GM12891 (cell line): ENCODE results near the gene BRD9.
"Not testable (repeated sequence)": the region's sequence is repeated elsewhere in the genome, so short reads cannot be mapped to it uniquely, and the experiment has no call there.

Experiments
- DNase-seq: peaks from one replicate; pipeline ENCODE4 v3.0.0; 2011; ENCODE audit warnings: low spot score; ENCODE audit not compliant: insufficient read length
- FAIRE-seq: peaks from 2 replicates; lab custom pipeline; 2011; peaks lifted over from hg19 to GRCh38; lab: Jason Lieb, UNC
- PAX5 ChIP-seq: IDR thresholded peaks from 2 replicates; pipeline ENCODE4 v1.6.1; 2011; ENCODE audit warnings: low read length, moderate library complexity, mild to moderate bottlenecking; ENCODE audit not compliant: insufficient read depth, severe bottlenecking
- POLR2A ChIP-seq: IDR thresholded peaks from 2 replicates; pipeline ENCODE4 v1.6.1; 2011; ENCODE audit warnings: low read depth, low read length, control low read depth
- POLR2AphosphoS5 ChIP-seq: IDR thresholded peaks from 2 replicates; pipeline ENCODE4 v1.6.1; 2011; ENCODE audit warnings: low read depth, low read length, control low read depth
- POU2F2 ChIP-seq: IDR thresholded peaks from 2 replicates; pipeline ENCODE4 v1.6.1; 2011; ENCODE audit warnings: low read depth, mild to moderate bottlenecking, control low read depth, low read length, moderate library complexity
- SPI1 ChIP-seq: IDR thresholded peaks from 2 replicates; pipeline ENCODE4 v1.6.1; 2011; ENCODE audit warnings: low read depth, low read length, control low read depth
- TAF1 ChIP-seq: IDR thresholded peaks from 2 replicates; pipeline ENCODE4 v1.6.1; 2011; ENCODE audit warnings: low read depth, low read length, control low read depth

Gene BRD9

DNA sequence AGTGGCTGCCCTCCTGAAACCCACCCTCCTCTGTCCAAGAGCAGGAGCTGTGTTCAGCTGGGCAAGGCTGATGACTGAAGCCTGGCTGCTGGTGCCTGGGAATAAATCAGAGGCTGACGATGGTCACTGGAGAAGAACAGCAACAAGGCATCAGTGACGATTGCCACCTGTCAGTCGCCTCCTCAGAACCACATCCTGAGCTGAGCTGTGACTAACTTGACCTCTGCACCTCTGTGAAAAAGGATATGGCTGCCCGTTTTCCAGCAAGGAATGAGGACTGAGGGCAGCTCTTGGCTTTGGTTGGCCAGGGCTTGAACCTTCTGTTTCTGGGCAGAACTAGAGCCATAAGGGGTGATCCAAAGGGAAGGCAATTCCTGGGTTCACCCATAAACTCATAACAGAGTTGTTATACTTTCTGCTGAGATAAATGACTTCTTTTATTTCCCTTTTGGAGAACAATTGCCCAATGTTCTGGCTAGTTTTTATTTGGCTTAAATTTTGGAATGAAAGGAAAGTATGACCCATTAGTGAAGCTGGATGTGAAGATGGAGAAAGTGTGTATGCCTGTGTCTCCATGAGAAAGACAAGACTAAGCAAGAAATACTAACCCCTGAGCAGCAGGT, 40.1 kb upstream of the BRD9 start:
- TF ChIP-seq POU2F2 (no peak), POLR2AphosphoS5 (no peak), POLR2A (no peak), TAF1 (no peak), PAX5 (no peak), SPI1 (no peak)
- no peak for DNase-seq
- no peak for FAIRE-seq

DNA sequence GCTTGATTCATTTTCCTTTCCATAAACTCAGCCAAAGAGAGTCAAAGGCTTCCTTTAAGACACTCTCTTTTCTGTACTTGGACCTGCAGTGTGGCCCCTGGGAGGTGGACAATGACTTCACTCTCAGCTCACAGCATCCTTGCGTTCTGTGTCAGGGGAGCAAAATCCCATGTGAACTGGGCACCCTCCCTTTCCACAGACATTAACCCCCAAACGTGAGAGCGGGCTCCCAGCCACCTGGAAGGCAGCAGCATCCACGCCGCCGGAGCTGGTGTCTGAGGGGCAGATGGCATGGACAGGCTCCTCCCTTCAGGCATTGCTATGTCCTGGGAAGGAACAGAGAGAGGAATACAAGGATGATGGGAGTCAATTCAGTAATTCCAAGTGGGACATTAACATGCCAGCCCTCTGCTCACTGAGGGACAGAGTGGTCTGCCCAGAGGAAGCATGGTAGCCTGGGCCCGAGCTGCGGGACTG, 39.6 kb upstream of the BRD9 start:
- TF ChIP-seq POLR2AphosphoS5 (no peak), SPI1 (no peak), TAF1 (no peak), POU2F2 (no peak), POLR2A (no peak), PAX5 (no peak)
- DNase-seq (no peak), FAIRE-seq (no peak)

DNA sequence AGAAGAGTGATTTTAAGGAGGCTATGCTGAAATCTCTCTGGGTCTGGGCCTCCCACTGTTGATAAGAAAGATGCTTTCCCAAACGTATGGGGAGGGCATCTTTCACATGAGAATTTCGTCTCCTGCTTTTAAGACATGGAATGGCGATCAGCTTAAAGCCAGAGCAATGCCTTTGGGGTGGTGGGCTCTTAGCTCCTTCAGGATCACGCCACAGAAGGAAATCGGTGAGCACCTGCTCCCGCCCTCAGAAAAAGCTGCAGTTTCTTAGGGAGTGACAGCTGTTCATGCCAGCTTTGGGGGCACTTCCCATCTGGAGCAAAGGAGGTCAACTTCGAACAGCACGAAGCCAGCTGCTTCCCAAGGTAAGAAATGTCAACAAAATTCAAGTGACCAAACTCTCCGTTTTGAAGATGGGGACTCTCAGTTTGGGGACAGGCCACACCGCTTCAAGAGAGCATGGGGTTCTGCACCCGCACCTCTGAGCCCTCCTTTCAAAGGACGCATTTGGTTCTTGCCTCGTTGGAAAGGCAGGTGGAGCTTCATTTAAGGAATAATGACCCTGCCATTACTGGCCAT, 39.1 kb upstream of the BRD9 start:
- TF ChIP-seq POLR2AphosphoS5 = no peak
- TF ChIP-seq TAF1 = no peak
- TF ChIP-seq SPI1 = no peak
- TF ChIP-seq PAX5 = no peak
- TF ChIP-seq POLR2A = no peak
- TF ChIP-seq POU2F2 = no peak
- FAIRE-seq (no peak), DNase-seq (no peak)

DNA sequence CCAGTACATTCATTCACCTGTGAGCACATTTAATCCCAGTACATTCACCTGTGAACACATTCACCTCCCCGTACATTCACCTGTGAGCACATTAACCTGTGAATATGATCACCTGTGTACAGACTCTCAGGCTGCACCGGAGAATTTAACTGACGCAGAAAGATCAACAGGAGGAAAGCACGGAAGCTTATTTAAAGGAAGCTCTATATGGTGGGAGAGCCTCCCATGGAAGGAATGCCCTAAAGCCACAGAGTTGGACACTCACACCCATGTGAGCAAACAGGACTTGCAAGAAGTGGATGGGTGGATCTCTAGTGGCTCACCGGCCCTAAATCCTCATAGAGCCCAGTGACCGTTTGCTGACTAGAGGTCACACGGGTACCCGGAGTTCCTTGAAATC, 38.3 kb upstream of the BRD9 start:
- DNase-seq (no peak), FAIRE-seq (no peak)

DNA sequence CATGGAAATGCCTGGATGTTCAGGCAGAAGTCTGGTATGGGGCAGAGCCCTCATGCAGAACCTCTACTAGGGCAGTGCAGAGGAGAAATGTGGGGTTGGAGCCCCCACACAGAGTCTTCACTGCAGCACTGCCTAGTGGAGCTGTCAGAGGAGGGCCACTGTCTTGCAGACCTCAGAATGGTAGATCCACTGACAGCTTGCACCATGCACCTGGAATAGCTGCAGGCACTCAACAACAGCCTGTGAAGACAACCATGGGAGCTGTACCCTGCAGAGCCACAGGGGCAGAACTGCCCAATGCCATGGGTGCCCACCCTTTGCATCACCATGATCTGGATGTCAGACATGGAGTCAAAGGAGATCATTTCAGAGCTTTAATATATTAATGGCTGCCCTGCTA, 37.0 kb upstream of the BRD9 start:
- DNase-seq (no peak), FAIRE-seq (no peak)
- TF ChIP-seq SPI1 (no peak), POU2F2 (no peak), TAF1 (no peak), POLR2AphosphoS5 (no peak), PAX5 (no peak), POLR2A (no peak)

More for the DNA sequence above, 38.3 kb upstream of the BRD9 start:
- TF ChIP-seq SPI1 (no peak), POU2F2 (no peak), TAF1 (no peak)

DNA sequence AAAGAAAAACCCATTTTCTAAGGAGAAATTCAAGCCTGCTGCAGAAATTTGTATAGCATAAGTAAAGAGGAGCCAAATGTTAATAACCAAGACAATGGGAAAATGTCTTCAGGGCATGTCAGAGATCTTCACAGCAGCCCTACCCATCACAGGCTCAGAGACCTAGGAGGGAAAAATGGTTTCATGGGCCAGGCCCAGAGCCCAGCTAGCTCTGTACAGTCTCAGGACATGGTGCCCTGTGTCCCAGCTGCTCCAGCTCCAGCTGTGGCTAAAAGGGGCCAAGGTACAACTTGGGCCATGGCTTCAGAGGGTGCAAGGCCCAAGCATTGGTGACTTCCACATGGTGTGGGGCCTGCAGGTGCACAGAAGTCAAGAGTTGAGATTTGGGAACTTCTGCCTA, 36.6 kb upstream of the BRD9 start:
- DNase-seq, FAIRE-seq: not testable (repeated sequence)

DNA sequence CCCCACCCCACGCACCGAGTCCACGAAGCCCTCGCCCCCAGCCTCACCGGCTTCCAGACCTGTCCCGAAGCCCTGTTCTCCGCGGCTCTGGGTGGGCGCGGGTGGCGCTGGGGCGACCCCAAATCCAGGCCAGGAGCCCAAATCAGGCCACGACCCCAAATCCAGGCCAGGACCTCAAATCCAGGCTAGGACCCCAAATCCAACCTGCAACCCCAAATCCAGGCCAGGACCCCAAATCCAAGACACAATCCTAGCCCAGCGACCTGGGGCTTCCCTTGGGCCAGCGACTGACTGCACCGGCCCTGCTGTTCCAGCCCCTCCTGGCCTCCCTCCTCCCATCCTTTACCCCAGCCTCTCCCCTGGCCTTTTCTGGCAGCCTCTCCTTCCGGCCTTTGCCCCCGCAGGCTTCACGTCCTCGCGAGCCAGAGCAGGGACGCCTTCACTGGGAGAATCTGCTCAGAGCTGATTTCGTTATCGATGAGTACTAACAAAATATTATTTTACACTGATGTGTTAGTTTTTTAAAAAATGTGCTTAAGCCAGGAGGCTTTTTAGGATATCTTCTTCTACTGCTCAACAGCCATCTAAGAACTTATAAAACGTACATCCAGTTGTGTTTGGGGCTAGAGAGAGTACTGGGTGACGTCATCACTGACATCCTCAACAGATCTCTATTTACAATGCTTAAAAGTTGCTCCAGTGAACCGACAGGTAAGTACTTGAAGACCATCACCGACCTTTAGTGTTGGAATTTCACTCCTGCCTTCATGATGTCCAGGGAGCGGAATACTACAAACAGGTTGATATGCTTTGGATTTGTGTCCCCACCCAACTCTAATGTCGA, 34.8 kb upstream of the BRD9 start:
- TF ChIP-seq TAF1 (no peak), POU2F2 (no peak), POLR2AphosphoS5 (no peak), SPI1 (no peak), PAX5 (no peak), POLR2A (no peak)
- no peak for FAIRE-seq

DNA sequence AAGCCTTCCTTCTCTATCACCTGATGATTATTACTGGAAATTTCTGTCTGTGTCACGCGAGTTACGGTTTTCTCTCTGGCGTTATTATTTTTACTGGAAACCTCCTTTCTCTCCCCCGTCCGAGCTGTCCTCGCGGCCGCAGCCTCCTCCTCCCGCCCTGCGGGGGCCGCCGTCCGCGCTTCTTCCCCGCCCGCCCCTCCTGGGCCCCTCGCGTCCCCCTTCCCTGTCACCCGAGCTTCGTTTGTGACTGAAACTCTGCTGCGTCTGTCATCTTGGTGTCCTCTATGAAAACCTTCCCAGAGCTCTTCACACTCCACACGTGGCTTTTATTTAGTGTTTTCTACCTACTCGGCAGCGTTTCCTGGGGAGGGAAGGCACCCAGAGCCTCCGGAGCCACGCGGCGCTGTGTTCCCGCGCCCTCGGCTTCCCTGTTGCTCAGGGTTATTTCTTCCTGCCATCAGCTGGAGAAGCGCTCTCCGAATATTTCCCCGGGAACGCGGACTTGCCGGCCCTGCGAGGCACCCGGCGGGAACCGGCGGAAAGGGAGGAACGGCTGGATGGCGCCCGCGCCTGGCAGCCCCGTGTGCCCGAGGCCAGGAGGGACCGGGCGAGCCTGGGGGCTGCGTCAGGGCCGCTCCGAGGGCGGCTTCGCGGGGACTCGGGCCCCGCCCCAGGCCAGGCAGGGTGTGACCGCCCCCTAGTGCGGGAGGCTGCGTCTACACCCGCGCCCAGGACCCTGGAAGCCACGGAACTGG, 34.0 kb upstream of the BRD9 start:
- TF ChIP-seq TAF1 (no peak), POLR2AphosphoS5 (no peak), POU2F2 (no peak), SPI1 (no peak), PAX5 (no peak), POLR2A (no peak)
- DNase-seq (peak; percentile 46), FAIRE-seq (no peak)

More for the DNA sequence above, 34.8 kb upstream of the BRD9 start:
- no peak for DNase-seq

DNA sequence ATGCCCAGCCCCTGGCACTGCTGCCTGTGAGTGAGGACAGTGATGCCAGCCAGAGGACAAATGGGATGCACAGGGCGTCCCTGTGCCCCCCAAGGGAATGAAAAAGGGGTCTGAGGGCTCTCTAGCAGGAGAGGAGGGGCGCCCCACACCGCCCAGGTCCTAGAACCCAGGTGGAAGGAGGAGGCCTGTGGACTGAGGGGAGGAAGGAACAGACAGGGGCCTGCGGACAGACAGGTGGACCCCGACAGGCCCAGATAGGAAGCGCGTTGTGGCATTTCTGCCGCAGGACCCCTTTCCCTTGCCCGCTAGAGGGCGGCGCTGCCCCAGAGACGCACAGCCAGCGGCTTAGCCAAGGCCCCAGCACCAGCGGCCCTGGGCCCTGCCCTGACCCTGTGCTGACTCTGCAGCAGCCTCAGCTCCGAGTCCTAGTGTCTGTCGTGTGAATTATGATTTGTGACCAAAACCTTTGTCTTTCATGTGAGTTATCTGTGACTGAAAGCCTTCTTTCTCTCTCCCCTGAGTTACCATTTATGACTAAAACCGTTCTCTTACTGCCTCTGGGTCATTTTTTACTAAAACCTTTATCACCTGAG, 30.8 kb upstream of the BRD9 start:
- peak; percentile 87 for DNase-seq
- no peak for TF ChIP-seq SPI1
- no peak for TF ChIP-seq POLR2A
- TF ChIP-seq POU2F2 = no peak
- no peak for TF ChIP-seq TAF1
- TF ChIP-seq PAX5 = no peak
- no peak for TF ChIP-seq POLR2AphosphoS5
- FAIRE-seq = peak; percentile 80
